Measurements from ENCODE around the gene F2.
"Not testable (repeated sequence)": the region's sequence is repeated elsewhere in the genome, so short reads cannot be mapped to it uniquely, and the experiment has no call there.

Gene F2

DNA sequence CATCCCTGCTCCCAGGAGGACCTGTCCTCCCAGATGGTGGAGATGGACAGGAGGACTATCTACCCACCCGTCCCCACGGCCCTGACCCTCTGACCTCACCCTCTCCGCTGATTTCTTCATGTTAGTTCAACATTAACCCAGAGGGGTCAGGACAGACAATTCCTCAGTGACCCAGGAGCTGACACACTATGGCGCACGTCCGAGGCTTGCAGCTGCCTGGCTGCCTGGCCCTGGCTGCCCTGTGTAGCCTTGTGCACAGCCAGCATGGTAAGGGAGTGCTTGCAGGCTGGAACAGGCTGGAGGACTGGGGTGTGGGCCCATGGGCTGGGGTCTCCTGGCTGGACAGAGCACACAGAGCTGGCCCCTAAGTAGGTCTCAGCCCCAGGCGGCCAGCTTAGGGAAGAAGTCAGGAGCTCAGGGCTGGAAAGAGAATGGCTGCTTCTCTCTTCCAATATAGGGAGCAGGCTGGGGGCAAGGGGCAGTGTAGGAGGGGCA, at the start of gene F2:
Gene F2 (plus strand): TSS at position 166 of the 495 bp plus-strand sequence. CDS start 23 bp downstream, at position 189.
- no peak for DNase-seq

- no peak for DNase-seq
Measured at GRCh38 chr11:46669711-46670139, 49.3 kb upstream of the F2 start.

DNA sequence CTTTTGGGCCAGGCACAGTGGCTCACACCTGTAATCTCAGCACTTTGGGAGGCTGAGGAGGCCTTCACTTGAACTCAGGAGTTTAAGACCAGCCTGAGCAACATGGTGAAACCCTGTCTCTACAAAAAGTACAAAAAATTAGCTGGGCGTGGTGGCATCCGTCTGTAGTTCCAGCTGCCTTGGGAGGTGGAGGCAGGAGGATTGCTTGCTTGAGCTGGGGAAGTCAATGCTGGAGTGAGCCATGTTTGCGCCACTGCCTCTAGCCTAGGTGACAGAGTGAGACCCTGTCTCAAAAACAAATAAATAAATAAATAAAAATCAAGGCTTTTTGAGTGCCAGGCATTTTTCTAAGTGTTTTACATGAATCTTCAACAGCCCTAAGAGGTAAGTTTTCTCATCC, 48.5 kb upstream of the F2 start:
- DNase-seq = not testable (repeated sequence)

DNA sequence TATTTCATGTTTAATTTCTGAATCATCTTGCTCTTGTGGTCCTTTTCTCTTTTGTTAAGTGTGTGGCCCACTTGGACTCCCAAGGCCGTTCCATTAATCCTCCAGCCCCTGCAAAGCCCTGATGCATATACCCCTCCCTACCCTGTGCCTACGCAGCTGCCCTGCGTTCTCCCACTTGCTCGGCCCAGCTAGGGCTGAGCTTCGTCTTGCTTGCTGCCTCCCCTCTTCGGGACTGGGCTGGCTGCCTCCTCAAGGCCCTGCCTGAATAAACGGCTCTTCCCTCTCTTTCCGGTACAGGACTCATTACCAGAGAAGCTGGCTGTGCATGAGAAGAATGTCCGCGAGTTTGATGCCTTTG, 47.1 kb upstream of the F2 start:
- DNase-seq = no peak

DNA sequence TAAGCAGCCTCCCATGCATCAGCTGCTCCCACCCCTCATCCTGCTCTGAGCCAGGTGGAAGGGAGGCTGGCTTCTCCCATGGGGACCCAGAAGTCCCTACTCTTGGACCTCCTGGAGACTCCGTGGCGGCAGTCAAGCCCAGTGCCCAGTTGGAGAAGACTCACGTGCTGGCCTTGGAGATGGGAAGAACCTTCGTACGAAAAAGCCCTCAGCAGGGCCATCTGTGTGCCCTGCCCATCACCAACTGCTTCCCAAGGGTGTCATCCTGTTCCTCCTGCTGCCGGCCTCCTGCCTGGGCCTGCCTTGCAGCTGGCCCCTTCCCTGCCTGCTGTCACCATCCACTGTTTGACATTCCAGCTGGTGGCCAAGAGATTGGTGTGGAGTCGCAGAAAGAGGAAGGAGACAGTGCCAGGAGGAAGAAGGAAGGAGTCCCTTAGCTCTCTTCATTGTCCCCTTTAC, 46.6 kb upstream of the F2 start:
- DNase-seq = no peak

DNA sequence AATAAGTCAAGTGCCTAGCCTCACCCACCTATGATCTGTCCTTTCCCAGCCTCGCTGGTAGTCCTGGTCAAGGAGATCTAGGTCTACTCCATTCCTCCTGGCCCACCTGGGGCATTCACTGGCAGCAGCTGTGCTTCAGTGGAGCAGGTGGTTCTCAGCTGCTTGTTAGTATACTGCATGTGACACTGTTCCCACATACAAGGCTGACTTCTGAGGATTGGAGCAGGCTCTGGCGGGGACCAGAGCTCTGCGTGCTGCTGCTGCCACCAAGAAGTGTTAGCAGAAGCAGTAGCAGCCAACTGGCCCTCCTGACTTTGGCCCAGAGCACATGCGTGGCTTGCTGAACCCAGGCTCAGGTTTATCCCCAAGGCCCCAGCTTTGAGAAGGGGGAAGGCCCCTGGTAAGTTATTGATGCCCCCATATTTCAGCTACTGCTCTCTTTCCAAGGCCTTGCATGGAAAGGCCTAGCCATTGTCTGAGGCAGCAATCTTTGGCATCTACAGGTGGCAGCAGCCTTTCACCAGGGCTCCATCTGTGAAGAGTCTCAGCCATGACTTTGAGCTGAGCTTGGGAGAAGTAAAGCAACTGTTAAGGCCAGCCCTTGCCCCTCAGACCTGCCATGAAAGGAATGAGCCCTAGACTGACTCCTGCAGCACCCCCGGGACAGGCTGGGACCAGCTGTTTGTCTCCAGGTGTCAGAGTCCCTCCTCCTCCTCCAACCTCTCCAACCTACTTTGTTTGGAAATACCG, 45.1 kb upstream of the F2 start:
- no peak for DNase-seq

DNA sequence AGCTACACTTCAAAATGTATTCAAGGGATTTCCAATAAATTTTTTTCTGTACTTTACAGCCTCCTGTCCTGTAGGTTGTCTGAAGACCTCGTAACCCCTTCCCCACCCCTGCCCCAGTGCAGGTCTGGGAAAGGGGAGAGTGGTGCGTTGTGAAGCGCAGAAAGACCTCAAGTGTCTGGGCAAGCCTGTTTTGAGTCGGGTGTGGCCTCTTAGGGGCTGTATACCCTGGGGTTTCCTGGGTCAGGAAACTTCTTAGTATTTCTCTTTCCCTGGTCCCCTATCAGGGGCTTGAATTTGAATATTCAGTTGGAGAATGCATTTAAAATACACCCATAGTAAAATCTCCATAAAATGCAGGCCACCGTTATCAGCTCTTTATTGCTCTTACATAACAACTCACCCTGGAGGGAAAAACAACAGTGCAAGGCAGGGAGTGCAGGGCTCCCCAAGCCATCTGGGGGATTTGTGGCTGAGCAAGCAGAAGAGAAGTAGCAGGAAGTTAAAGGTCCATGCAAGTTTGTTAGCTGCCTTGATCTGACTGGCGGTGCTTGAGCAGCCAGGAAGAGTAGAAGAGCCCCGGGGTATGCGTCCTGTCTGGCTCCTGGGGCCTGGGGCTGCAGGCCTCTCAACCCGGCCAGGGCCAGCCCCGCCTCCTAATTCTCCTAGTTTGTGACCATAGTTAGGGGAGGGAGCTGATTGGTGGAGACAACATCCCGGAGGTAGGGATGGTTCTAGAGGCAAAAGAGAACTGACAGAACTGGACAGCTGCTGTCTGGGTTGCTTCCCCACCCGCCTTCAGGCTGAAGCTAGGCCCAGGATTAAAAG, 44.3 kb upstream of the F2 start:
- DNase-seq = no peak

DNA sequence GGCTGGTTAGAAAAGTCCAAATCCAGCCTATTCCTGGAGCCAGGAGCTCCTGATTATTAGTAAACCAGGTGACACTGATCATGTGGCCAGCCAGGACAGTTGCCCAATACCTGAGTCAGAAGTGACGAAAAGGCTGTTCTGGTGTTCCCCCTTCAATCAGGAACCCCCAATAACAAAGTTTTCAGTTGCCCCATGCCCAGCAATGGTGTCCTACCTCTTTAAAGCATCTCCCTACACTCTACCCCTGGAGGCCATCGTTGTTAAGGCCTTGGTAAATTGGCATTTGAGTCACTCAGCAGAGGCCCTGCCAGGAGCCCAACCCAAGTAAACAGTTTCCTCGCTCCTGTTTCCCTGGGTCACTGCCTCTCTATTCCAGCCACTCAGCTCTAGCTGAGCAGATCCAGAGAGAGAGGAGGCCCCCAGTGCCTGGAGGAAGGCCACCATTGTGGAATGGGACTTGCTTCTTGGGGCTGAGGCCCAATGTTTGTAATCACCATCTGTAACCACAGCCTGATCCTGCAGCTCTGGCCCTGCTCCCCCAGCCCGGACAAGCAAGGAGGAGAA, 43.6 kb upstream of the F2 start:
- no peak for DNase-seq

DNA sequence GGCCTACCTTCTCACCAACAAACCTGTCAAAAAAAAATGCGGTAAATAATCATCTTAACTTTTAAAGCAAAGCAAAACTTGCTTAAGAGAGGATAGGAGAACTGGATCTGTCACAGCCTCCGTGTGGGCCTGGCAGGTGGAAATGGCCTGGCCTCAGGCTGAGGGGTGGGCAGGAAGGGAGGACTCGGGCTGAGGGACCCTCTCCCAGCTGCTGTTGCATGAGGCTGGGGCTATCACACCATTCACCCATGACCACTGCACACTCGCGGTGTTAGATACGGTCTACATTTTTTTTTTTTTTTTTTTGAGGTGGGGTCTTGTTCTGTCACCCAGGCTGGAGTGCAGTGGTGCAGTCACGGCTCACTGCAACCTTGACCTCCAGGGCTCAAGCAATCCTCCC, 43.1 kb upstream of the F2 start:
- no peak for DNase-seq

GRCh38 chr11:46676436-46677158, 42.4 kb upstream of the F2 start:
- no peak for DNase-seq

DNA sequence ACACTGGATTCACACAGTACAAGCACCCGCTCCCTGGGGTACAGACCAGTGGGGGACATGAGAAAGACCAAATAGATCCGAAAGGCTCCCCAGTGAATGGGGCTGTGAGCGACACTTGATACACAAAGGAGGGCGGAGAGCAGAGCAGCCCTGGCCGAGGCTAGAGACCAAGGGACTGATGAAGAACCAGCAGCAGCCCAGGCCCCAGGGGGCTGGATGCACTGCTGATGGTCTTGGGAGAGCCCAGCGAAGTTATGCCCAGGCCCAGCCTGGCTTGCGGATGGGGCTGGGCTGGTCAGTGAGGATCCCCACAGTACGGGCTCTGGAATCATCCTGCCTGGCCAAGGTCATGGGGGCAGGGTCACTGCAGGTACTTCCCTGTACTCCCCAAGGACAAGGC, 41.8 kb upstream of the F2 start:
- DNase-seq = no peak

DNA sequence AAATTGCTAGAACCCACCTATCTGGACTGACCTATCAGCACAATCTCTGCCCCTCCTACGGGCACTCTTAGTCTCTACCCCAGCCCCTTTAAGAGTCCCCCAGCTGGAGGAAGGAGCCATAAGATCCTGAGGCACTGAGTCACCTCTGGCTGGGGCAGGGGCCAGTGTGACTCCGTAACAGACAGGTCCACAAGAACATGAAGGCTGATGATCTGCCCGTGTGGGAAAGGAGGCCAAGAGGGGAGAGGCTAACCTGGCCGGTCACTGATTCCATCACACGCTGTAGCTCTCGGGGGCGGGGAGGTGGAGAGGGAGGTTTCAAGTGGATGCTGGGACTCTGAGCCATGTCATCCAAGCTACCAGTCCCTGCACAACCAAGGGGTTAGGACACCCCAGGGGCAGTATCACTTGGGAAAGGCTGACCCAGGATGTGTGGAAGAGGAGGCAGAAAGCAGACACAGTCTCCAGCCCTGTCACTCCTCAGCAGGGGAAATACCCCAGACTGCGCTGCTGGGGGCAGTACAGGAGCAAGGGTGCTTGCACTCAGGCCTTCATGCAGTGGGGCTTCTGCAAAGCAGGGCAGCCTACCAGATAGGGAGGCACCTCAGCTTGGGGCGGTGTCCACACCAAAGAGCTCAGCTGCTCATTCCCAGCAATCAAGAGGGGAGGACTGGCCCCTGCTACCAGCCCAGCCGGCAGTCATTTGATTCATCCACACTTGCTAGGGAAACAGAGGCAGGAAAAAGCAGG, 40.8 kb upstream of the F2 start:
- DNase-seq = no peak

- no peak for DNase-seq
Measured at GRCh38 chr11:46678741-46679130, 40.3 kb upstream of the F2 start.

GRCh38 chr11:46679241-46680163, 39.5 kb upstream of the F2 start:
- DNase-seq = no peak

DNA sequence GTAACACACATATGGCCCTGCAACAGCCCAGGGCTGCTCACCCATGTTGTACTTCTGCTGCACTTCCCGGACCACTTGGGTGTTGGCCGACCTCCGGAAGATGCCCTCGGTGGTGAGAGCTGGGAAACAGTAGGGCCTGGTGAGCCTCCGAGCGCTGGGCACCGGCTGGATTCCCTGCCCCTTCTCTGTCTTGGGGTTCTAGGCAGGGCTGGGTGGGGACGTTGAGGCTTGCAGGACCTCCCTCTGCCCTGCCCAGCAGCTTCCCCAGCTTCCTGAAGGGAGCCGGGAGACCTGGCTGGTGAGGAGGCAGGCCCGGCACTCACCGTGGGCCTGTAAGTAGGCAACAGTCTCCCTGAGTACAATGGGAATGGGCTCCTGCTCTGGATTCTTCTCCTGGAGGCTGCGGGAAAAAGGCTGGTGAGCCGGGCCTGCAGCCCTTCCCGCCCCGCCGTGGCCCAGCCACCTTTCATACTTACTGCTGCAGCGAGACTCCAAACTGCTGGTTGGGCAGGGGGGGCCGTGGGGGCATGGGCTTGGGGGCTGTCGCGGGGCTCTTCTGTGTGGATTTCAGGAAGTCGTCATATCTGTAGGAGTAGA, 38.8 kb upstream of the F2 start:
- no peak for DNase-seq

DNA sequence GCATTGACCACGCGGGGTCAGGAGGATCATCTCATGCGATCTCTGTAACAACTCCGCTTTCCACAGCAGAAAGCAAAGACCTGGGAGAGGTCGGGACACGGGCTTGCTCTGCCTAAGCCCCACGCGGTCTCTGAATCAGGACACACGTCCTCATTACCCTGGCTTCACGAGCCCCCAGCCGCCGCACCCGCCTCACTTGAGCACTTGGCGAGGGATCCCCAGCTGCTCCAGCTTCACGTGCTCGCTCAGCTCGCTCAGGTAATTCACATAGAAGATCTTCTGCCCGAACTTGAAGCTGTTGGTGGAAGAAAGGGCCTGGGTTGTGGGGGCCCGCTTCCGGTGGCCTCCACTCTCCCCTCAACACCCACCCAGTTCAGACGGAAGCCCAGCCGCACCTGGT, 38.2 kb upstream of the F2 start:
- no peak for DNase-seq

DNA sequence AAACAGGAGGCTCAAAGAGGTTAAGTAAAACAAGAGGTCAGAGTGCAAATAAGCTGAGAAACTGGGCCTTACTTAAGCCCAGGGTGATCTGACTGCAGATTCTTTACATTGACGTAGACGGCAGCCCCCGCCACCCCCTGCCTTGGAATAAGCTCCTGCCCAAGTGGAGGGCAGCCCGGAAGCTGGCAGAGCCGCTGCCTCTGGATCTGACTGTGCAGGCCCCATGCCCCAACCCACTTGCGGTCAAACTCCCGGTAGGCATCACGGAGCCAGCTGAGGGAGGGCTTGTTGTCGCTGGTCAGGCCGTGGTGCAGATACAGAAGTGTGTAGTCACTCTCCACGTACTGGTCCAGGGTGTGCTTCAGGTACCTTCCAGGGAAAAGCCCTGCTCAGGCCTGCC, 37.2 kb upstream of the F2 start:
- DNase-seq = no peak

DNA sequence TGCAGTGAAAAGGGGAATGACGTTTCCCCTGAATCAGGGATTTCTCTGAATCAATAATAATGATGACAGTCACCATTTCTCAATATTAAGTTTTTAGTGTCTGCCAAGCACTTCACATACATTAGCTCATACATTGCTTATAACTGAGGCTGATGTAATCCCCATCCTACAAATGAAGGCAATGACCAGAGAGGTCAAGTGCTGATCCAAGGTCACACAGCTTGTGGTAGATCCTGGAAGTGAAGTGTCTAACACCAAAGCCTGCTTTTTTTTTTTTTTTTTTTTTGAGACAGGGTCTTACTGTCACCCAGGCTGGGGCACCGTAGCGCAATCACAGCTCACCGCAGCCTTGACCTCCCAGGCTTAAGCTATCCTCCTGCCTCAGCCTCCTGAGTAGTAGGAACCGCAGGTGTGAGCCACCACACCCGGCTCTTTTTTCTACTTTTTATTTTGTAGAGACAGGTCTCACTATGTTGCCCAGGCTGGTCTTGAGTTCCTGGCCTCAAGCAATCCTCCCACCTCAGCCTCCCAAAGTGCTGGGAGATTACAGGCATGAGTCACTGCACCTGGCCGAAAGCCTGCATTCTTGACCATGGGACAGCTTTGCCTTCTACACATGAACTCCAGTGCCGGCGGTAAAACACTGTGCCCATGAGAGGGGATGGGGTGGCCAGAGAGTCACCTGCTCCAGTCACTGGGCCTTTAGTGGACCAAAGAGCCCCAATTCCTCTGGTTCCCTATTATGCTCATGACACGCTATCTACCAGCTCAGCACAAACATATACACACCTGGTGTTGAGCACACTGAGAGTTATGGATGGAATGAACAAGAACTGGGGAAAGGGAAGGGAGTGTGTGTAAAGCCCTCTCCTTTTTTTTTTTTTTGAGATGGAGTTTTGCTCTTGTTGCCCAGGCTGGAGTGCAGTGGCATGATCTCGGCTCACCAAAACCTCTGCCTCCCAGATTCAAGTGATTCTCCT, 36.0 kb upstream of the F2 start:
- no peak for DNase-seq

GRCh38 chr11:46684367-46684766, 34.6 kb upstream of the F2 start:
- no peak for DNase-seq
